CD14-positive monocyte (primary cell): Measurements from ENCODE around the gene PLK3. TPM values are rescaled to one million over a fixed set of nuclear protein-coding genes. Genes with fewer than 3 reads are reported as not detected.

Experiments
- DNase-seq, 3 donors: peaks; one replicate each; pipeline ENCODE4 v3.0.0-alpha.2; 2011 to 2022
- H2AFZ ChIP-seq: 2 replicates; pipeline ENCODE4 v1.6.0; 2012; ENCODE audit warnings: mild to moderate bottlenecking, low read depth, low read length, inconsistent platforms; ENCODE audit not compliant: insufficient read depth, poor library complexity, severe bottlenecking
- H3K27ac ChIP-seq, 2 donors: 1 replicate in 1 of 2; 2 replicates in 1 of 2; pipeline ENCODE4 v1.5.1; 2012 to 2013; ENCODE audit warnings: low read length in 2 of 2, control low read depth in 1 of 2, inconsistent platforms in 1 of 2, low read depth in 1 of 2, mild to moderate bottlenecking in 1 of 2
- H3K27me3 ChIP-seq, 2 donors: one replicate each; pipeline versions ENCODE4 v1.6.0 to v1.6.1; 2011 to 2013; ENCODE audit warnings: low read length in 2 of 2; ENCODE audit not compliant: control insufficient read depth in 2 of 2, insufficient read depth in 2 of 2
- H3K36me3 ChIP-seq, 2 donors: replicated peaks in 1 of 2; 1 replicate in 1 of 2; 2 replicates in 1 of 2; pipeline versions ENCODE4 v1.5.1 to v1.6.1; 2012 to 2013; ENCODE audit warnings: low read length in 2 of 2, control low read depth in 1 of 2, inconsistent platforms in 1 of 2, mild to moderate bottlenecking in 1 of 2; ENCODE audit not compliant: insufficient read depth in 2 of 2, control insufficient read depth in 1 of 2
- H3K4me1 ChIP-seq, 2 donors: 1 replicate in 1 of 2; 2 replicates in 1 of 2; pipeline versions ENCODE4 v1.5.1 to v1.6.1; 2012 to 2013; ENCODE audit warnings: low read length in 2 of 2, control low read depth in 1 of 2, inconsistent platforms in 1 of 2, mild to moderate bottlenecking in 1 of 2, moderate library complexity in 1 of 2; ENCODE audit not compliant: insufficient read depth in 2 of 2, control insufficient read depth in 1 of 2
- H3K4me2 ChIP-seq: replicated peaks from 2 replicates; pipeline ENCODE3; 2012; ENCODE audit warnings: low read length, moderate library complexity, mild to moderate bottlenecking; ENCODE audit not compliant: poor library complexity, severe bottlenecking; ENCODE audit errors: extremely low read depth
- H3K4me3 ChIP-seq, 3 experiments: fragments of 200-600 bp in 1 of 3; sonication (generic) in 1 of 3; replicated peaks in 1 of 3; 1 replicate in 2 of 3; 2 replicates in 1 of 3; pipeline ENCODE4 v1.5.1; 2011 to 2013; ENCODE audit warnings: low read length in 3 of 3, mild to moderate bottlenecking in 3 of 3, control low read depth in 2 of 3, low read depth in 2 of 3, inconsistent platforms in 1 of 3, moderate library complexity in 1 of 3
- H3K79me2 ChIP-seq: 2 replicates; pipeline ENCODE4 v1.6.0; 2012; ENCODE audit warnings: mild to moderate bottlenecking, control low read depth, inconsistent platforms, low read length, moderate library complexity; ENCODE audit not compliant: insufficient read depth
- H3K9ac ChIP-seq: 2 replicates; pipeline ENCODE4 v1.6.0; 2017; ENCODE audit warnings: low read length, mild to moderate bottlenecking; ENCODE audit not compliant: insufficient read depth, poor library complexity, severe bottlenecking
- H3K9me3 ChIP-seq, 2 donors: replicated peaks in 1 of 2; 1 replicate in 1 of 2; 2 replicates in 1 of 2; pipeline versions ENCODE4 v1.5.1 to v1.6.1; 2012 to 2013; ENCODE audit warnings: low read length in 2 of 2, control low read depth in 1 of 2; ENCODE audit not compliant: control insufficient read depth in 1 of 2, insufficient read depth in 1 of 2
- H4K20me1 ChIP-seq: 2 replicates; pipeline ENCODE4 v1.6.0; 2012; ENCODE audit warnings: mild to moderate bottlenecking, low read length, control low read depth, moderate library complexity; ENCODE audit not compliant: insufficient read depth
- H3K27ac Mint-ChIP-seq, 7 donors: one replicate each; pipeline ENCODE4 v1.8.0; 2020; ENCODE audit warnings: mild to moderate bottlenecking in 7 of 7, mixed read lengths in 7 of 7, moderate library complexity in 6 of 7, inconsistent platforms in 2 of 7
- H3K27me3 Mint-ChIP-seq, 3 donors: one replicate each; pipeline ENCODE4 v1.8.0; 2021 to 2022; ENCODE audit warnings: low read depth in 3 of 3, mild to moderate bottlenecking in 3 of 3, mixed read lengths in 3 of 3, moderate library complexity in 3 of 3, inconsistent platforms in 1 of 3
- H3K36me3 Mint-ChIP-seq, 2 donors: one replicate each; pipeline ENCODE4 v1.8.0; 2020; ENCODE audit warnings: mixed read lengths in 2 of 2, inconsistent platforms in 1 of 2, mild to moderate bottlenecking in 1 of 2
- H3K4me1 Mint-ChIP-seq: one replicate; pipeline ENCODE4 v1.8.0; 2020; ENCODE audit warnings: mild to moderate bottlenecking, mixed read lengths
- H3K4me3 Mint-ChIP-seq, 2 donors: one replicate each; pipeline ENCODE4 v1.8.0; 2020; ENCODE audit warnings: mild to moderate bottlenecking in 2 of 2, mixed read lengths in 2 of 2, moderate library complexity in 1 of 2
- H3K9me3 Mint-ChIP-seq, 7 donors: one replicate each; pipeline ENCODE4 v1.8.0; 2020 to 2022; ENCODE audit warnings: mixed read lengths in 7 of 7, mild to moderate bottlenecking in 6 of 7, moderate library complexity in 6 of 7, inconsistent platforms in 2 of 7
- WGBS: methylation state at CpG from one replicate; pipeline ENCODE4 v1.1.5; 2013; ENCODE audit warnings: missing lambda C conversion rate; ENCODE audit not compliant: insufficient coverage; 5-methylcytosine and 5-hydroxymethylcytosine counted together
- intact Hi-C, 2 donors: fragments of 100-400 bp; cut with micrococcal nuclease; formaldehyde crosslinking; loops; one replicate each; pipeline versions ENCODE4 v1.15.0 to v1.15.1; 2023
- polyA plus RNA-seq, 3 donors: library from polyadenylated mRNA; depleted of rRNA in 1 of 3; unstranded in 2 of 3; stranded (reverse) in 1 of 3; fragments of 300-500 nt in 2 of 3; fragments of >200 nt in 1 of 3; fragmentation: Illumina TruSeq in 2 of 3; gene quantifications; 1 replicate in 2 of 3; 2 replicates in 1 of 3; pipeline ENCODE4 v1.2.3, GENCODE V29; 2012 to 2021
- TF ChIP-seq, protein P1 (sequence below): fragments of 200-600 bp; IDR thresholded peaks from one replicate; pipeline ENCODE4 v1.8.0; 2022; ENCODE audit warnings: antibody characterized with exemption, mild to moderate bottlenecking

PLK3 gene
- polyA plus RNA-seq, 3 donors, result 15.8 to 285 (median 28.1) TPM

DNA sequence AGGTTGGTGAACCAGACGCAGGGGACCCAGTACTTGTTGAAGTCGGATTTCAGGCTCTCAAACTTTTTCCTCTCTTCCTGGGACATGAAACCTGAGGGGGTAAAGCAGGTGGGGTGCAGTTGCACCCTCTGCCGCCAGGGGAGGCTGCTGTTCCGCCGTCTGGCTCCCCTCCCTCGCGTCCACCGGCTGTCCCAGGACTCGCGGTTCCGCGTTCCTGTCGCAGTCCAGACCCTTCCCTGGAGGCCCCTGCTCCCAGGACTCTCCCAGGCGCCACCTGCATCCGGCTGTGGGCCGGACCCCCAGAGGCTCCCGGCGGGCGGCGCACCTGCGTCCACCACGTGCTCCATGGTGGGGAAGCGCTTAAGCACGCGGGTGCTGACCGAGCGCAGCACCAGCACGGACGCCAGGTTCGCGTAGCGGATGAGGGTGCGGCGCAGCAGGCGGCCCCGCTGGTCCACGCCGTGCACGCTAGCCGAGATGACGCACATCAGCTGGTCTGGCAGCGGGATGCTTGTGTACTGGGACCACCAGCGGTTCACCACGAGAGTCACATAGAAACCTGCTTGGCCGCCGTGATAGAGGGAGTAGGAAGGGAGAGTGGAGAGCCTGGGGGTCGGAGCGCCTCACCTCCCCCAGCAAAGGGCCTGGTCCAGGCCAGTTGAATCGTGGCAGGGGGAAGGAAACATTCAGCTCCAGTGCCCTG lies 13.9 kb upstream of the PLK3 start:
- Histone ChIP-seq H4K20me1 (peaks cover under 1% of the 10 kb centered on the region), H3K4me2 (peak overlapping the region; percentile 83), H2AFZ (peak overlapping the region; percentile 91), H3K36me3 (peaks cover 0 to 6% of the 10 kb centered on the region in 2 donors), H3K9ac (peak overlapping the region; percentile 58), H3K79me2 (no peaks in the 10 kb centered on the region), H3K27me3 (peaks cover 0 to 3% of the 10 kb centered on the region in 2 donors), H3K9me3 (no peaks in the 10 kb centered on the region), H3K4me1 (peaks cover 23 to 24% of the 10 kb centered on the region in 2 donors), H3K4me3 (peak overlapping the region in 2 of 3 experiments; percentile 41 to 74), H3K27ac (no peak overlapping the region)
- Mint-ChIP-seq H3K36me3 (peaks cover 8 to 12% of the 10 kb centered on the region in 2 donors), H3K4me1 (peaks cover 26% of the 10 kb centered on the region), H3K27ac (peak overlapping the region in 4 of 7 donors; percentile 31 to 85 (median 64)), H3K27me3 (peaks cover 7 to 14% (median 12%) of the 10 kb centered on the region in 3 donors), H3K4me3 (peak overlapping the region; percentile 72 to 92), H3K9me3 (peaks cover 0 to 2% (median 0%) of the 10 kb centered on the region in 7 donors)
- TF ChIP-seq, protein P1, sequence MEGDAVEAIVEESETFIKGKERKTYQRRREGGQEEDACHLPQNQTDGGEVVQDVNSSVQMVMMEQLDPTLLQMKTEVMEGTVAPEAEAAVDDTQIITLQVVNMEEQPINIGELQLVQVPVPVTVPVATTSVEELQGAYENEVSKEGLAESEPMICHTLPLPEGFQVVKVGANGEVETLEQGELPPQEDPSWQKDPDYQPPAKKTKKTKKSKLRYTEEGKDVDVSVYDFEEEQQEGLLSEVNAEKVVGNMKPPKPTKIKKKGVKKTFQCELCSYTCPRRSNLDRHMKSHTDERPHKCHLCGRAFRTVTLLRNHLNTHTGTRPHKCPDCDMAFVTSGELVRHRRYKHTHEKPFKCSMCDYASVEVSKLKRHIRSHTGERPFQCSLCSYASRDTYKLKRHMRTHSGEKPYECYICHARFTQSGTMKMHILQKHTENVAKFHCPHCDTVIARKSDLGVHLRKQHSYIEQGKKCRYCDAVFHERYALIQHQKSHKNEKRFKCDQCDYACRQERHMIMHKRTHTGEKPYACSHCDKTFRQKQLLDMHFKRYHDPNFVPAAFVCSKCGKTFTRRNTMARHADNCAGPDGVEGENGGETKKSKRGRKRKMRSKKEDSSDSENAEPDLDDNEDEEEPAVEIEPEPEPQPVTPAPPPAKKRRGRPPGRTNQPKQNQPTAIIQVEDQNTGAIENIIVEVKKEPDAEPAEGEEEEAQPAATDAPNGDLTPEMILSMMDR, result peak; percentile 100
- peak; percentile 60 to 70 (median 70) for DNase-seq
- 1% methylated on average over 44 of the region's 49 CpGs for WGBS
- intact Hi-C loops, result loop anchor here (5.0 to 10.0 kb wide), 2 partner anchors 41 to 229 kb away; partner anchors contain the start of genes HECTD3 (in 1 of the 2) and UROD (in 1 of the 2)

DNA sequence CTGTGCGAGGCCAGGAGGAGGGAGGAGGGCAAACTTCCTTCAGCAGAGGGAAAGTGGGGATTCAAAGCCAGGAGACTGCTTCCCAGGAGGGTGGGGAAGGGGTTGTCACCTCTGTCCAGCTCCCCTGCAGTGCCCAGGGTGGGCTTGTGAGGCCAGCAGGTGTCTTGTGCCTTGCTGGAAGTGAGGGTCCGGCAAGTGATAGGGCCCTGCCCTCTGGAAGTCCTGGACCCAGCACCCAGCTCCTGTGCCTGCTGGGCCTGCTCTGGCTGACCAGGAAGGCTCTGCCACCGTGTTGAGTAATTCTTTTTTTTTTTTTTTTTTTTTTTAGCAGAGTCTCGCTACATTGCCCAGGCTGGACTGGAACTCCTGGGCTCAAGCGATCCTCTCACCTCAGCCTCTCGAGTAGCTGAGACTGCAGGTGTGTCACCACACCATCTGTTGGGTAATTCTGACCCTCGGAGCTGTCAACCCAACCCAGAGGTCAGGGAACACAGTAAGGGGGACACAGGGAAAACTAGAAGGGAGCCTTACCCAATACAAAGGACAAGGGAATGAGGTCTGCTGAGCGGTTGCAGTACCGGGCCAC lies 13.2 kb upstream of the PLK3 start:
- Histone ChIP-seq H3K4me2 (peak overlapping the region; percentile 83), H3K4me3 (peak overlapping the region in 1 of 3 experiments; percentile 74), H3K9me3 (no peaks in the 10 kb centered on the region), H3K79me2 (no peaks in the 10 kb centered on the region), H3K4me1 (peaks cover 23 to 24% of the 10 kb centered on the region in 2 donors), H3K27ac (no peak overlapping the region), H3K9ac (no peak overlapping the region), H3K36me3 (no peaks in the 10 kb centered on the region), H4K20me1 (no peaks in the 10 kb centered on the region), H3K27me3 (peaks cover 0 to 3% of the 10 kb centered on the region in 2 donors), H2AFZ (peak overlapping the region; percentile 91)
- H3K27ac Mint-ChIP-seq, result peak overlapping the region in 3 of 7 donors; percentile 50 to 85 (median 79)
- no peak for DNase-seq
- peaks cover 4 to 8% of the 10 kb centered on the region in 2 donors for H3K36me3 Mint-ChIP-seq
- peaks cover 0 to 2% (median 0%) of the 10 kb centered on the region in 7 donors for H3K9me3 Mint-ChIP-seq
- peak overlapping the region; percentile 72 to 92 for H3K4me3 Mint-ChIP-seq
- intact Hi-C loops, result loop anchor here (5.0 to 10.0 kb wide), 2 partner anchors 40 to 228 kb away; partner anchors contain the start of genes HECTD3 (in 1 of the 2) and UROD (in 1 of the 2)
- H3K27me3 Mint-ChIP-seq, result peaks cover 7 to 14% (median 12%) of the 10 kb centered on the region in 3 donors
- TF ChIP-seq, protein P1, result no peak
- 52% methylated on average over 4 of the region's 9 CpGs for WGBS
- peaks cover 26% of the 10 kb centered on the region for H3K4me1 Mint-ChIP-seq
